Activated T-cell treated with anti-CD3 and anti-CD28 coated beads for 24 hours (primary cell): Measurements from ENCODE around the gene ZSWIM3.

ENCODE experiments used
- DNase-seq: peaks from one replicate; pipeline ENCODE4 v3.0.0-alpha.2; 2020; ENCODE audit warnings: low read depth

The ZSWIM3 gene

GRCh38 chr20:45909817-45910669, 52.6 kb downstream of the ZSWIM3 start:
- DNase-seq = no peak

GRCh38 chr20:45910670-45911485, 53.5 kb downstream of the ZSWIM3 start:
- DNase-seq = peak; percentile 92

GRCh38 chr20:45911486-45912343, 54.3 kb downstream of the ZSWIM3 start, which contains the start of gene PLTP:
PLTP (minus strand) TSS chr20:45912155; CDS start chr20:45911452, 703 bp downstream.
- DNase-seq = no peak

GRCh38 chr20:45912344-45912682, 54.9 kb downstream of the ZSWIM3 start:
- no peak for DNase-seq

- DNase-seq = no peak
Measured at GRCh38 chr20:45913116-45913515, 55.7 kb downstream of the ZSWIM3 start.

GRCh38 chr20:45917790-45918141, 60.4 kb downstream of the ZSWIM3 start:
- DNase-seq = no peak

GRCh38 chr20:45918182-45918737, 60.8 kb downstream of the ZSWIM3 start:
- no peak for DNase-seq

- no peak for DNase-seq
Measured at GRCh38 chr20:45918779-45919537, 61.5 kb downstream of the ZSWIM3 start.

GRCh38 chr20:45919542-45920399, 62.4 kb downstream of the ZSWIM3 start:
- no peak for DNase-seq

- DNase-seq = no peak
Measured at GRCh38 chr20:45920462-45921336, 63.3 kb downstream of the ZSWIM3 start.

- no peak for DNase-seq
Measured at GRCh38 chr20:45921337-45922189, 64.1 kb downstream of the ZSWIM3 start.

GRCh38 chr20:45924391-45925261, 67.2 kb downstream of the ZSWIM3 start:
- no peak for DNase-seq

GRCh38 chr20:45925821-45926506, 68.5 kb downstream of the ZSWIM3 start:
- no peak for DNase-seq

GRCh38 chr20:45926731-45927070, 69.3 kb downstream of the ZSWIM3 start:
- DNase-seq = no peak

GRCh38 chr20:45927071-45927878, 69.9 kb downstream of the ZSWIM3 start:
- no peak for DNase-seq
